ENCODE results near the gene ACAP2.

ACAP2 gene

DNA sequence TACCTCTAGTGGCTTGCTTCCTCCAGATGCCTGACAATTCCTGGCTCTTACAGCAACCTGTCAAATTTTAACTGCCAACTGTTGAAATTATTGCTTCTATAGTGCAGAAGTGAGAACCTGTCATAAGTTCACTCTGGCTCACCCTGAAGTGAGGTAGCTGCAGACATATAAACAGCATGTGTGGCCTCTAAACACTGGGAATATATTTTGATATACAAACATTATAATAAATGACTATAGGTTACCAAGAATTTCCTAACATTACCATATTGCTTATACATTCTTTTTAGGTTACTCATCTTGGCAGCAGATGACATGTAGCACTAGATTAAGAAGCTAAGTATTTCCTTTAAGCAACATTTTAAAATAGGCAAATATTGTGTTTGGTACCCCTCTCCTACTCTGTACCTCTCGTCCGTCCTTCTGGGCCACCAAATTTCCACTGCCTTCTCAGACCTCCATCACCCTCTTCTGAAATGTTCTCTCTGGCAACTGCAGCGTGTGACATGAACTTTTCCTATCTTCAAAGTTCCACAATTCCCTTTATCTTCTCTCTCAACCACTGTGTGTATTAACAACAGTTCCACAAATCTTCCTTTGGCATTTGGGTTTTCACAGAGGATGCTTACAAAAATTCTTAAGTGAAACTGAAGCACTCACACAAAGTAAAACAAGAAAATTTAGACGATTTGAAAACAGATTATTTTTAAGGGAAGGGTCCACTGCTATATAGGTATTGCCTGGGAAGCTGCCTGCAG lies 156.5 kb downstream of the ACAP2 start:
- no peak for DNase-seq

- DNase-seq: no peak
Observed at GRCh38 chr3:195285372-195285771, 157.4 kb downstream of the ACAP2 start.

DNA sequence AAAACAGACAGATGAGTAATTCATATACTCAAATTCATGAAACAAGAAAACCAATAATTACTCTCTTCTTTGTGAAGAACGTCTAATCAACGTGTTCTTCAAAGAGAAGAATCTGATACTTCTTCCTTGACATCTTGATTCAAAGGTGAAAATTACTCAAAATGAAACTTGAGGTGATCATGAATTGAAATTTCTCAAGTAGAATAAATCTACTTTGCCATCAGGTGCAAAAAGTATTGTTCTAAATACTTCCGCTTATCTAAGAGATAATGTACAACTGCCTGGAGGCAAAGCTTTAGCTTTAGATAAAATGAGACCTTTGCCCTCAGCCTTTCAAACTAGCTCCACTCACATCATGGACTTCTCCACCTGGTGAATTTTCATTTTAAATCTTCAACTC lies 158.0 kb downstream of the ACAP2 start:
- DNase-seq: no peak

DNA sequence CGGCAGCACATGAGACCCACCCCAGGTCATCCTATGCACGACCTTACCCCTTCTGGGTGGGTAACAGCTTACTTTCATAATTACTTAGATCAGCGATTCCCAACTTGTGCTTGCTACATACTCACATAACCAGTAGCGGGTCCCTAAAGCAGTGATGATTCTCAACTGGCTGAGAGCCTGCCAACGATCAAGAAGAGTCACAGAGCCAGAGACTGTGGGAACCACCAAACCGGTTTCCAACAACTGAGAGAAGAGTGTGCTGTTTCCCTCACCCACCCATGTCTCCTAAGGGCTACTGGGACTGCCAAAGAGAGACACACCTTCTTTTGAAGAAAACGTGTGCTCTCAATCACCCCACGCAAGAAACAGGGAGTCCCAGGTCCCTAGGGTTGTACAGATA lies 159.9 kb downstream of the ACAP2 start:
- DNase-seq: no peak

GRCh38 chr3:195274259-195274966 lies 168.4 kb downstream of the ACAP2 start:
- DNase-seq: no peak

- peak; percentile 81 for DNase-seq
Observed at GRCh38 chr3:195271410-195272243, 171.2 kb downstream of the ACAP2 start.

DNA sequence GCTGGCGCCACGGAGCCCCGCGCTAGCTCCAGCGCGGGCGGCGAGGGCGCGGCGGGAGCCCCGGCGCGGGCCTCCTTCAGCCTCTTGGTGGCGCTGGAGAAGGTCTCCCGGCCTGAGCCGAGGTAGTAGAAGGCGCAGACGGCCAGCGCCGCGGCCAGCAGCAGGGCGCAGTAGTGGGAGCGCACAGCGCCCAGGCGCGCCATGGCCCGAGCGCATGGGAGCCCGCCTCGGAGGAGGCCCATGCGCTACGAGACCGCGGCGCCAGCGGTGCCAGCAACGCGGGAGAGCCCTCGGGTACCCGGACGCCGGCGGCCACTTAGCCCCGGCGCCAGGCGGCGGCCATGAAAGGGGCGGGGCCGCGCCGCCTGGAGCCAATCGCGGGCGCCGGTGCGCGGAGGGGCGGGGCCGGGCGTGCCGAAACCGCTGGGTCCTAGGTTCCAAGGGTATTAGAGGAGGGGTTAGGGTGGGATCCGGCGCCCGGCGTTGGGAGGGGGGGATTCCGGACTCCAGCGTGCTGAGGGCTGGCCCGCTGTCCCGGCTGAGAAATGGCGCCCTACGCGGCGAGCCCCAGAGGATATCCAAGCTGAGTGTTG lies 171.9 kb downstream of the ACAP2 start, which contains the start of gene XXYLT1:
Gene XXYLT1 (minus strand): TSS at position 343 of the 593 bp plus-strand sequence. CDS start 101 bp downstream, at position 242.
- peak; percentile 83 to 86 for DNase-seq

DNA sequence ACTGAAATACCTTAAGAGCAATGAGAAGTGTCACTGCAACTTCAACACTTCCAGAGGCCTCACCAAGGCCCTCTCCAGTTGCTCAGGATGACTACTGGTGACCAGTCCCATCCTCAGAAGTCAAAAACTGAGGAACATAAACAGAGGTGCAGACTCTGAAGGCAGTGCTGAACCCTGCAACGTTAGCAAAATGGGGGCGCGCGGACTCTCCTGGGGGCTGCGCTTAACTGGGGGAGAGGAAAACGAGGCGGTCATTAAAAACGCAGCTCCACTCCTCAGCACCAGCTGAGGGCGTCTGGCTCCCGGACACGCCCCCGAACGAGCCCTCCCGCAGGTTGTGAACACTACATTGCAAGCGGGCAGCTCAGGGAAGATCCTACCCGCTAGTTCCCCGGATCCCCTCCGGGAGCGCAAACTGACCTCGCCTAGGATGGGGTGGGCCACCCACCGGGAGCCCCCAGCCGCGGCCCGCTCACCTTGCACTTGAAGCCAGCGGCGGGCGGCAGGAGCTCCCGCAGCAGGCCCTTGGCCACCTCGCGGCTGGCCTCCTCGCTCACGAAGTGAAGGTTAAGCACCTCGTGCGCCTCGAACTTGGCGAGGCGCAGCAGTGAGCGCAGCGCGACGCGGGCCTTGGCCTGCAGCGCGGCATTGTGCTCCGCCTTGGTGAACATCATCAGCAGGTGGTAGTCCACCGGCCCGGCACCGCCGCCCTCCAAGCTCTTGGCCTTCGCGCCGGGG lies 172.6 kb downstream of the ACAP2 start:
- DNase-seq: peak; percentile 26 to 33

- DNase-seq: no peak
Observed at GRCh38 chr3:195269375-195270078, 173.3 kb downstream of the ACAP2 start.

GRCh38 chr3:195268576-195269309 lies 174.1 kb downstream of the ACAP2 start:
- no peak for DNase-seq

- no peak for DNase-seq
Observed at GRCh38 chr3:195267096-195267495, 175.7 kb downstream of the ACAP2 start.

DNA sequence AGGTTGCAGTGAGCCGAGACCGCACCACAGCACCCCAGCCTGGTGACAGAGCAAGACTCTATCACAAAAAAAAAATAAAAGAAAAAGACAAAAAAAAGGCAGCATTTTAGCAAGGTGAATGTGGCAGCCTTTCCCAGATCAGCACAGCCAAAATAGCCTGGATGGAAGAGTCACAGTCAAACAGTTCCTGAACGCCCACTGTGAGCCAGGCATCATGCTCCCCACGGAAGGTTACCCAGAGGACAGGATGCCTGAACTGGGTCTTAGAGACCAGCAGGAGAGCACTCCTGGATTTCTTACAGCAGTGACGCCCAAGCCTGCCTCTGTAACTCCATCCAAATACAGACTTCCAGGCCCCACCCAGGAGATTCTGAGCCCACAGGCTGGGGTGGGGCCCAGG lies 176.4 kb downstream of the ACAP2 start:
- DNase-seq: no peak

DNA sequence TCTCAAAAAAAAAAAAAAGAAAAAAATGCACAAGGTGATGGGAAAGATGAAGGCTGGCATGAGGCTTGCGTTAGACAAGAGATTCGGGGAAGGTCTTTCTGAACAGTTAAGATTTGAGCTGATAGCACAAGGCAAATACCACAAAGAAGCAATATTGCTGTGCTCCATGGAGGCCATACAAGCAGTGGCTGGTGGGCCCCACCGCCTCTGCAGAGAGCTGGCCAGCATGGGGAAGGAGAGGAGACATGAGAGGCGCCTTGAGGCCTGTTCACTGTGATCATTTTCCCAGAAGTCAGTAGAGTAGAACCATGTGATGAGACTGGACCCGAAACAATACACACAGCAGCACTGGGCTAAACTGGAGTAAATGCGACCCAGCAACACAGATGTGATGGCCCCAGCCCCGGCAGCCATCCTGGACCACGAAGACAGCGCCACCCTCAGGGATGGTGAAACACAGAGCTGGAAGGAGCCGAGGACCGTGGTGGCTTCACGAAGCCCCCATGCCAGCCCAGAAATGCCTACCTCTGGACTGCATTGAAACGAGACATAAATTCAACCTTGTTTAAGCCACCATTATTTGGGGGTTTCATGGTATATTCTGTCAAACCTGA lies 177.3 kb downstream of the ACAP2 start:
- DNase-seq: no peak

DNA sequence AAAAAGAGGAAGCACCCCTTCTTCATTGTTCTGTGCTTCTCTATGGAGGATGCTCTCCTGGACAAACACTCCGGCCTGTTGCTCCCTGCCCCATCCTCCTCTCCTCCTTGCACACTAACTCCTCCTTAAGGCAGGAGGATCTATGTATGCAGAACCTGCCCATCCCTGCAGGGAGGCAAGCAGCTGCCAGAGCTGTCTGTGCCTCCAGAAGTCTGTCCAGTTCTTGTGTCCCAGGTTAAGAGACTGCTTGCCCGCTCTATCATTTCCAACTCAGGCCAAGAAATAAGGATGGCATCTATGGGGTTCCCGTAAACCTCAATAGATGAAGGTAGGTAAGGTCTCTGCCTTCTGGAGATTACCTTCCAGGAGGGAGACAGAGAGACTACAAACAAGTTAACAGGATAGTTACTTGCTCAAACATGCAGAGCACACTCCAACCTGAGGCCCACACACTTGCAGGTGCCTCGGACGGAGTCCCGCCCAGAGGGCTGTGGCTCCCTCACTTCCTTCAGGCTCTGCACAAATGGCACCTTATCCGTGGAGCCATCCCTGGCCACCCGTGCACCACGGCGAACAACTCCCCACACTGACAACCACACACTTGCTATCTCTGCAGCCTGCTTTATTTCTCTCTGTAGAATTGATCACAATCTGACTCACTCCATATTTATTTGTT lies 178.8 kb downstream of the ACAP2 start:
- DNase-seq: no peak

GRCh38 chr3:195263193-195263924 lies 179.5 kb downstream of the ACAP2 start:
- no peak for DNase-seq

- no peak for DNase-seq
Observed at GRCh38 chr3:195261925-195262324, 180.9 kb downstream of the ACAP2 start.

- DNase-seq: peak in 1 of 2 experiments; percentile 22
Observed at GRCh38 chr3:195260280-195260905, 182.4 kb downstream of the ACAP2 start.

DNA sequence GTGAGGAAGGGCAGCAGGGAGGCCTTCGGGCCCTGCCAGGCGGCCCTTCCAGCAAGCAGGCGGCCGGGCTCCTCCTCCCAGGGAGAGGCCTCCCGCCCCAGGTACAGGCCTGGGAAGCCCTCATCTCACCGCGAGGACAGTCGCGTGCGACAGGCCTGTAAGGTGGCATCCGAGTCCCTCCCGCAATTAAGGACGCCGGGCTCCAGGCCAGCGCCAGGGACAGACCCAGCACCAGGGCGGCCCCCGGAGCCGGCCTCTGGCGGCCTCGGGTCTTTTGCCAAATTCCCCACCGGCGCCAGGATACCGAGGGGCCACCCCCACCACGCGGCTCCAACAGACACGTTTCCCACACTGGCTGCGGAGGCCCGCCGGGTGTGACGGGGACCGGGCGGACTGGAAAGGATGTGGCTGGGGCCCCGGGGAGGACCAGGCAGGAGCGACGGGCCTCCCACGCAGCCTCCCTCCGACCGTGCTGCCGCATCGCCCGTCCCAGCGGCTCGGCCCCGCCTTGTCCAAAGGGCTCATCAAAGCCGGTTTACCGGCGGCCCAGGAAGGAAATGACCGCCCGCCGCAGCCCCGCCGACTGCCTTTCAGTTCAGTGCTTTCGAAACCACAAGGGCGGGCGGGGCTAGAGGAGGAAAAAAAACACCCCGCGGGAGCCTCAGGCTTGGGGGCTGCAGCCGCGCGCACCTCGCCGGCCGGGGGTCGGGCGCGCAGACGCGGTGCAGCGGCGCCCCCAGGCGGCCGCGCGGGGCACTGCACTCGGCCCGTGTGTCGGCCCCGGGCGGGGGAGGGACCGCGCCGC lies 183.1 kb downstream of the ACAP2 start:
- DNase-seq: peak; percentile 73 to 75

Measured in activated CD4-positive, alpha-beta T cell treated with anti-CD3 and anti-CD28 coated beads, Interleukin-2, amount 50 U/mL, for 4 hours (primary cell).